HG03378 (cell line): ENCODE results near the gene ZNF226.
"Not testable (repeated sequence)": the region's sequence is repeated elsewhere in the genome, so short reads cannot be mapped to it uniquely, and the experiment has no call there.

Experiments used
- ATAC-seq: cut with Tn5 transposase; IDR thresholded peaks from one replicate; pipeline ENCODE4 v1.9.1; 2021; ENCODE audit warnings: mild to moderate bottlenecking, moderate library complexity; ENCODE audit not compliant: unreplicated experiment

Gene ZNF226

GRCh38 chr19:44164673-44165512 lies at the start of gene ZNF226:
Gene ZNF226 (plus strand): TSS chr19:44165100. CDS start chr19:44170081, 4,981 bp downstream.
- peak; percentile 82 for ATAC-seq

- not testable (repeated sequence) for ATAC-seq
Measured at GRCh38 chr19:44121162-44121561, 43.7 kb upstream of the ZNF226 start.

GRCh38 chr19:44131955-44132354 lies 32.9 kb upstream of the ZNF226 start:
- ATAC-seq = no peak

DNA sequence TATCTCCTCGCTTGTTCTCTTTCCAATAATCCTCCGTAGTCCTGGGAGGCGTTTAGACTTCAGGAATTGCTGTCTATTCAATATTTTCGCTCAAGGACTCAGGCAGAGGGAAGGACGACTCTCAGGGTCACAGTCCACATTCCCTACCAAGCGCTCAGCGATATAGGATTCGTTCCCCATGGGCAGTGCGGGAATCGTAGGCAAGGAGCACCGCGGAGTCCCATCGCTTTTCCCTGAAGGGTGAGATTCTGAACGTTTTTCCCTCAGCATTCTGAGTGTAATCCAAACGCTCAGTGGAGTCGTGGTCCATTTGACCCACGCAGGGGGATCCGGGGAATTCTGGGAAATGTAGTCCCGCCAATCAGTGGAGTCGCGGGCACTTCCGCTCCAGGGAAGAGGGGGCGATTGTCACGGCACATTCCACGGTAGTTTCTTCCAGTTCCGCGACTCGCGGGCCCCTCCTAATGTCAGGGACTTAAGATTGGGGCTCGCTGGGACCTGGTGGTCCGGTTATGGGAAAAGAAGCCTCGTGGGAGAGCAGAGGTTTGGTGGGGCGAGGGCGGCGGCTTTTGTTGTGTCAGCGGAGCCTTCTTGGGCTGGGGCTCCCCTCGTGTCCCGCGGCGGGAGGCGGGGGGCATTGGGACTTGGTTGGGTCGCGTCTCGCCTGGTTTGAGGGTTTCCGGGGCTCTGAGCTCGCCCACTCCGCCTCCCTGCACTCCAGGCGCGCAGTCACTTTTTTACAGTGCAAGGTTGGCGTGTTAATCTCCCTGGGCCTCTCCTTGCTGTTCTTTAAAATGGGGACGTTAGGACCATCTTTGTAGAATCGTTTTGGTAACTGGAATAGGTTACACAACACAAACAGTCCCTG lies 23.5 kb upstream of the ZNF226 start, which contains the start of gene ZNF234:
TSS of gene ZNF234 (plus strand) at position 364 of the 868 bp plus-strand sequence. CDS start 3,079 bp downstream, outside the sequence.
- ATAC-seq = no peak

DNA sequence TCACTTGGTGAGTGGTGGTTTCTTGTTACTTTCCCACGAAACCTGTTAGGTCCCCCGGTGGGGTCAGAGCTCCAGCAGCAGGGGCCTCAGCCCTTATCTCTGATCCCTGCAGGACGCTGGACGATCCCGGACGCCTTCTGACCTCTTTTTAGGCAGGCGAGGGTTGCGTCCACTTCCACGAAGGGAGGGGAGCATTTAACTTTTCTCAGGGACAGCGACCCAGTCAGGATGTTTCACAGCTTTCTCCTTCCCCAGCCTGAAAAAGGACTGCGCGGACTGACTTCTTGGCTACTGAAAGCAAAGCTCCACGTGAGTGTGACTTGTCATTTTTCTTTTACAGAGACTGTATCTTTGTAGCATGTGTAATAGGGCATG lies 22.9 kb upstream of the ZNF226 start:
- no peak for ATAC-seq

- no peak for ATAC-seq
Measured at GRCh38 chr19:44149776-44150175, 15.1 kb upstream of the ZNF226 start.

DNA sequence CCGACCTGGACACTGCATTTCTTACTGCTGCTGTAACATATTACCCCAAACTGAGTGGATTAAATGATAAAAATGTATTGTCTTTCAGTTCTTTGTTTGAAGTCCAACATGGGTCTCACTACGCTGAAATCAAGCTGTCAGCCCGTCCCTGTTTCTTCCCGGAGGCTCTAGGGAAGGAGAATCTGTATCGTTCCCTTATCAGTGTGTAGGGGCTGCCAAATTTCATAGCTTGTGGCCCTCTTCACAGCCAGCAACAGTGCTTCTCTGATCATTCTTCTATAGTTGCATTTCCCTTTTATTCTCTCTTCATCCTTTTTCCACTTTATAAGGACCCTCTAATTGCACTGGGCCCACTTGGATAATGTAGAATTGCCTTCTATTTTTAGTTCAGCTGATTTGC lies 13.4 kb upstream of the ZNF226 start:
- ATAC-seq = no peak

GRCh38 chr19:44156475-44156874 lies 8.4 kb upstream of the ZNF226 start:
- no peak for ATAC-seq

DNA sequence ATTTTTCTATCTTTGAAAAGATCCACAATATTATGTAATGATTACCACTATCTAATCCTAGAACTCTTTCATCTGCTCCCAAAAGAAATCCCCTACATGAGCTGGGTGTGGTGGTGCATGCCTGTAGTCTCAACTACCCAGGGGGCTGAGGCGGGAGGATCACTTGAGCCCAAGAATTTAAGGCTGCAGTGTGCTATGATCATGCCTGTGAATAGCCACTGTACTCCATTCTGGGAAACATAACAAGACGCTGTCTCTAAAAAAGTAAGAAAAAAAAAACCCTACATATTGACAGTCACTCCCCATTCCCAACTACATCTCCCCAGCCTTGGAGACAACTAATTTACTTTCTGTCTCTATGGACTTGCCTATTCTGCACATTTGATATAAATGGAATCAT lies 1.1 kb upstream of the ZNF226 start:
- ATAC-seq = no peak

GRCh38 chr19:44164327-44164672 lies 600 bp upstream of the ZNF226 start:
- no peak for ATAC-seq

DNA sequence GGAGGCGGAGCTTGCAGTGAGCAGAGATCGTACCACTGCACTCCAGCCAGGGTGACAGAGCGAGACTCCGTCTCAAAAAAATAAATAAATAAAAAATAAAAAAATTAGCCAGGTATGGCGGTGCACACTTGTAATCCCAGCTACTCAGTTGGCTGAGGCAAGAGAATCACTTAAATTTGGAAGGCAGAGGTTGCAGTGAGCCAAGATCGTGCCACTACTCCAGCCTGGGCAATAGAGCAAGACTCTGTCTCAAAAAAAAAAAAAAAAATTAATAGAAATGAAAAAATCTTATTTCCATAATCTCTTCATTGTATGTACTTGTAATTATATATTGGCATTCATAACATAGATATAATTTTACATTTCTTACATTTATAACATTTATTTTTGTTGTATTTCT lies 5.8 kb downstream of the ZNF226 start:
- ATAC-seq = not testable (repeated sequence)

- ATAC-seq = no peak
Measured at GRCh38 chr19:44176590-44176989, 11.7 kb downstream of the ZNF226 start.

GRCh38 chr19:44180968-44181367 lies 16.1 kb downstream of the ZNF226 start:
- ATAC-seq = no peak

DNA sequence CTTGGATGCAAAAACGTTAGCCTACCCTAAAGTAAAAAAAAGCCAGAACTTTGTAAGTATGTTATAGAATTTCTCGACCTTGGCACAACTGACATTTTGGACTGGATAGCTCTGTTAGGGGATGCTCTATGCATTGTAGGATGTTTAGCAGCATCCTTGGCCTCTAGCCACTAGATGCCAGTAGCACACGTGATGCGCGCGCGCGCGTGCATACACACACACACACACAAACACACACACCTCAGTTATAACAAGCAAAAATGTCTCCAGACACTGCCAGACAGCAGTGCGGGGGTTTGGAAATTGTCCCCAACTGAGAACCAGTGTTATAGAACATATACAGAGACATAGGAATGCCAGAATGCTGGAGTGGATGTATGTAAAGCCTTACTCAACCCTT lies 17.2 kb downstream of the ZNF226 start:
- ATAC-seq = no peak

DNA sequence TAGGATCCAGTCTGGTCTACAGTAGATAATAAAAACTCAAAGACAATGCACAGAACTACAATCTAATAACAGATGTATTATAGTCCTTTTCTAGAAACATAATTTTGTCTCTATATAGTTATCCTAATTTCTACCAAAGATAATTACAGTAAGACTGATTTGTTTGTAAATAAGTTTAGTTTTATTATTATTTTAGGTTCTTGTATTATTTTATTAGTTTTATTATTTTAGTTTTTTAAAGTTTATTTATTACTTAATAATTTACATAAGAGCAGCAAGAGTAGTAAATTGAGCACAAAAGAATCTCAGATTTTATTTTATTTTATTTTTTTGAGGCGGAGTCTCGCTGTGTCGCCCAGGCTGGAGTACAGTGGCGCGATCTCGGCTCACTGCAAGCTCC lies 25.1 kb downstream of the ZNF226 start:
- ATAC-seq = no peak

DNA sequence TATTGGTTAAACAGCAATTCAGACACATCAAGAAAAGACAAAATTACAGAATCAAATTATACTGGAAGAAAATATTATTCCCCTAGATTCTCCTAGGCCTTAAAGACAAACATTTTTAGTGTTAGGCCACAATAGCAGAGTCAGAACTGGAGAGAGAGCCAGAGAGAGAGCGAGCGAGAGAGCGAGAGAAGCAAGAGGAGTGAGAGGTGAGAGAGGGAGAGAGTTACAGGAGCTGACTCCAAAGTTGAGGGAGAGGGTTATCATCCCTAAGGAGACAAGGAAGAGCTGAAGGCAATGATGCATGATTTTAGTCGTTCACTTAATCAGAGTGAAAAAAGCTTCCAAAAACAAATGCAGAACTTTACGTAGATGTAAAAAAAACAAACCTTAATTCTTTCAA lies 27.2 kb downstream of the ZNF226 start:
- no peak for ATAC-seq

- no peak for ATAC-seq
Measured at GRCh38 chr19:44196772-44197171, 31.9 kb downstream of the ZNF226 start.

DNA sequence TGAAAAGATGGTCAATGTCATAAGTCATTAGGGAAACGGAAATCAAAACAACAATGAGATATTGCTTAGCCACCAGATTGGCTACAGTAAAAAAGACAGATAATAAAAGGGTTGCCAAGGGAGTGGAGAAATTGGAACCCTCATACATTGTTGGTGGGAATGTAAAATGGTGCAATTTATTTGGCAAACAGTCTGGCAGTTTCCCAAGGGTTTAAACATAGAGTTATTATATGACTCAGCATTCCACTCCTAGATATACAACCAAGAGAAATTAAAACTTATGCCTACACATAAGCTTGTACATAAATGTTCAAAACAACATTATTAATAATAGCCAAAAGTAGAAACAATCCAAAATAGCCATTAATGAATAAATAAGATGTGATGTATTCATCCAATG lies 37.6 kb downstream of the ZNF226 start:
- ATAC-seq = no peak

- no peak for ATAC-seq
Measured at GRCh38 chr19:44202974-44203373, 38.1 kb downstream of the ZNF226 start.

DNA sequence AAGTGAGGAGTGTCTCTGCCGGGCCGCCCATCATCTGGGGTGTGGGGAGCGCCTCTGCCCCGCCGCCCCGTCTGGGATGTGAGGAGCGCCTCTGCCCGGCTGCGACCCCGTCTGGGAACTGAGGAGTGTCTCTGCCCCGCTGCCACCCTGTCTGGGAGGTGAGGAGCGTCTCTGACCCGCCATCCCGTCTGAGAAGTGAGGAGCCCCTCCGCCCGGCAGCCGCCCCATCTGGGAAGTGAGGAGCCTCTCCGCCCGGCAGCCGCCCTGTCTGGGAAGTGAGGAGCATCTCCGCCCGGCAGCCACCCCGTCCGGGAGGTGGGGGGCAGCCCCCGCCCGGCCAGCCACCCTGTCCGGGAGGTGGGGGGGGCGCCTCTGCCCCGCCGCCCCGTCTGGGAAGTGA lies 39.0 kb downstream of the ZNF226 start:
- not testable (repeated sequence) for ATAC-seq

GRCh38 chr19:44204772-44205171 lies 39.9 kb downstream of the ZNF226 start:
- ATAC-seq = no peak
